Activated CD4-positive, alpha-beta T cell treated with anti-CD3 and anti-CD28 coated beads, Interleukin-2, amount 10 ng/mL, durations not matched to agents 7 days and 5 days (primary cell): ENCODE measurements around the gene UBASH3B. TPM values are rescaled to one million over a fixed set of nuclear protein-coding genes. Genes with fewer than 3 reads are reported as not detected.
A peak's percentile ranks its signal among the peaks of the same experiment; 100 is the strongest.
"Not testable (repeated sequence)": the region's sequence is repeated elsewhere in the genome, so short reads cannot be mapped to it uniquely, and the experiment has no call there.

Source experiments
- CTCF ChIA-PET: fragments of 350-600 bp; sonication (Branson Sonifier 250); formaldehyde crosslinking; loops from one replicate; lab custom pipeline; 2021; ENCODE audit warnings: antibody characterized with exemption; lab: Charles Lee
- POLR2A ChIA-PET: fragments of 350-600 bp; sonication (Branson Sonifier 250); formaldehyde crosslinking; loops from one replicate; lab custom pipeline; 2021; ENCODE audit warnings: antibody characterized with exemption; lab: Charles Lee
- DNase-seq: peaks from one replicate; pipeline ENCODE4 v3.0.0-alpha.2; 2020
- H3K27ac Mint-ChIP-seq: one replicate; pipeline ENCODE4 v1.8.0; 2021; ENCODE audit warnings: mild to moderate bottlenecking, moderate library complexity, mixed read lengths
- H3K27me3 Mint-ChIP-seq: one replicate; pipeline ENCODE4 v1.8.0; 2021; ENCODE audit warnings: mixed read lengths
- H3K36me3 Mint-ChIP-seq: one replicate; pipeline ENCODE4 v1.8.0; 2021; ENCODE audit warnings: low read depth, mixed read lengths
- H3K4me1 Mint-ChIP-seq: one replicate; pipeline ENCODE4 v1.8.0; 2021; ENCODE audit warnings: mixed read lengths
- H3K4me3 Mint-ChIP-seq: one replicate; pipeline ENCODE4 v1.8.0; 2021; ENCODE audit warnings: mild to moderate bottlenecking, moderate library complexity, mixed read lengths
- H3K9me3 Mint-ChIP-seq: one replicate; pipeline ENCODE4 v1.8.0; 2021; ENCODE audit warnings: mixed read lengths
- total RNA-seq, 2 experiments: library from RNA; stranded (reverse); gene quantifications; one replicate each; pipeline ENCODE4 v1.2.3, GENCODE V29; 2021

UBASH3B gene
- total RNA-seq, 2 experiments from 2014 or later, result 15.2 to 15.8 TPM

DNA sequence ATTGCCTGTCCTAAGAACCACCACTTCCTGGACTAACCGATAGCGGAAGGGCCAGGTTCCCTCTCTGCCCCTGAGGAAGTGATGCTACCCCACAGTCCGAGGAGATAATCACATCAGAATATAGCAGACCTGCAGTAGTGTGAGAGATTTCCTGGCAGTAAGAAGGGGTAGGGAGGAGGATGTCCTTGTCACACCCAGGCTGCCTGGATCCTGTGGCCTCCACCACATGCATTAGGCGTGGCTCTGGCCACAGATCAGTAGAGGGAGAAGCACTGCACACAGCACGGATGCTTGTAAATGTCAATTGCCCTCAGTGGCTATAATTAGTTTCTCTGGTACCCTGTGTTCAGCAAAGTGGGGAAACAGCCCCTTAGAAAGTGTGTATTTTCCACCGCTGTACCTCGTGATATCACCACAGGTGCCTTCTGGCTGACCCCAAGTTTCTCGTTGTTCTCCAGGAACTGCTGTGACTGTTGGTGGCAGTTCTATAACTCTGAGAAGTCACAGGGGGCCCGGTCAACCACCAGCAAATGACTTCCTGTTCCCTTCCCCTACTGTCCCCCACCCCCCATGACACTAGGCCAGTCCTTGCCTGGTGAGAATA, 61.8 kb downstream of the UBASH3B start:
- Mint-ChIP-seq H3K36me3 (no peaks in the 10 kb centered on the region), H3K4me3 (no peak overlapping the region), H3K4me1 (peaks cover 46% of the 10 kb centered on the region), H3K27ac (peak overlapping the region; percentile 79), H3K9me3 (no peaks in the 10 kb centered on the region), H3K27me3 (peaks cover 8% of the 10 kb centered on the region)
- ChIA-PET CTCF (interaction anchor here (0.5 to 1.3 kb wide), 3 partner anchors 21 to 88 kb away, joined by 3 to 5 read pairs (median 4); no protein-coding TSS in a partner anchor), POLR2A (no interaction called here)
- DNase-seq, result peak; percentile 21

DNA sequence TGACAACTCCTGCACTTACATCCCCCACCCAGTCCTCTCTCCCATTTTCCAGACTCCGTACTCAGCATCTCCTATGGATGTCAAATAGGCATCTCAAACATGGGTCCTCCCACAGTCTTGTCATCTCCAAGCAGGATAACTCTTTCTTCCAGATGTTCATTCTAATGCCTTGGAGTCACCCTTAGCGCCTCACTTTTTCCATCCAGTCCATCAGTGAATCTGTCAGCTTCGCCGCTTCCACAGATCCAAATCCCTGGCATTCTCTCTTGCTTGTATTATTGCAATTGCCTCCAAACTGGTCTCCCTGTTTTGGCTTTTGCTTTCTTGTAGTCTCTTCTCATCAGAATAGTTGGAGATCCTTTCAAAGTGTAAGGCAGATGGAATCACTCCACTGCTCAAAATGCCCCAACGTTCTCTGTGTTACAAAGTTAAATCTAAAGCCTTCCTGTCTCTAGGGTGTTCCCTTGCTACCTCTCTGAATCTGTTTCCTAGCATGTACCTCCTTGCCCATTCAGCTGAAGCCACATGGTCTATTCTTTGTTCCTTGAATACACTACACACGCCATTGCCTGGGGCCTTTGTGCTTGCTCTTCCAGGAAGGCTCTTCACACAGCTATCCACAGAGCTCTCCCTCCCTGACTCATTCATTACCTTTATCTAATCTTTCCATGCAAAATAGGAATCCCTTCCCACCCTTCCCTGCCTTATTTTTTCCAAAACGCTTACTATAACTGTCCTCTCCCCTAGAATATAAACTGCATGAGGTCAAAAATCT, 64.8 kb downstream of the UBASH3B start:
- Mint-ChIP-seq H3K9me3 (no peaks in the 10 kb centered on the region), H3K27me3 (peaks cover 8% of the 10 kb centered on the region), H3K4me1 (peaks cover 63% of the 10 kb centered on the region), H3K36me3 (peaks cover 3% of the 10 kb centered on the region), H3K4me3 (no peak overlapping the region), H3K27ac (no peak overlapping the region)
- ChIA-PET POLR2A (no interaction called here), CTCF (no interaction called here)
- no peak for DNase-seq

DNA sequence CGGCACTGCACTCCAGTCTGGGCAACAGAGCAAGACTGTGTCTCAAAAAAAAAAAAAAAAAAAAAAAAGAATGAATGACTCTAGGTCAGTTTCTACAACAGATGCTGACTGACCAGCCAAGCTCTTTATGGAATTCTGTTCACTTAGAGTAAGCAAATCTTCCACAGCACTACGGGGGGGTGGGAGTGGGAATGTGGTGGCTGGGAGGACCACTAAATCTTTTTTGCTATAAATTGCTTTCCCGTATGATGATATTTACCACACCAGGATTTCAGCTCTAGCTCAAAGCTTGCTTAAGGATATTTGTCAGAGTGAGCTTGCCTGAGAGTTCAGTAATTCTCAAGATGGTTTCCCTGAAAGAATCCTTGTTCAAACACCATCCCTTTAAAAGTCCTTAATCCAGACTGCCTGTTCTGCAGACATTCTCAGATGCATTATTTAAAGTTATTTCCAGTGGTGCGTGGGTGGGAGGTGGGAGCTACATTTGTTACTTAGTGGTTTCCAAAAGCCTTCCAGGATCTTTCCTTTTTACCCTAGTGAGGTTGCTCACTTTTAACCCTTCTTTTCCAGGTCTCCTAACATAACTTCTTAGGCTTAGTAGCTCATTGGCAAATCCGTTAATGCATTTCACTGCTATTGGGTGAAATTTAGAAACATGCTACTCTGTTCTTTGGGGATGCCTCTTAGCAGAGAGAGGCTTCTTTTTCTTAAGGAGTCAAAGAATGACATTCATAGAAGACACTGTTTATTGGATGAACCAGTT, 65.9 kb downstream of the UBASH3B start:
- POLR2A ChIA-PET, result no interaction called here
- DNase-seq, result no peak
- peaks cover 8% of the 10 kb centered on the region for H3K27me3 Mint-ChIP-seq
- H3K9me3 Mint-ChIP-seq, result no peaks in the 10 kb centered on the region
- CTCF ChIA-PET, result interaction anchor here (1.4 to 1.7 kb wide), 2 partner anchors 13 to 24 kb away, joined by 3 to 8 read pairs; no protein-coding TSS in a partner anchor
- peaks cover 3% of the 10 kb centered on the region for H3K36me3 Mint-ChIP-seq
- H3K27ac Mint-ChIP-seq, result no peak overlapping the region
- peaks cover 57% of the 10 kb centered on the region for H3K4me1 Mint-ChIP-seq
- no peak overlapping the region for H3K4me3 Mint-ChIP-seq

DNA sequence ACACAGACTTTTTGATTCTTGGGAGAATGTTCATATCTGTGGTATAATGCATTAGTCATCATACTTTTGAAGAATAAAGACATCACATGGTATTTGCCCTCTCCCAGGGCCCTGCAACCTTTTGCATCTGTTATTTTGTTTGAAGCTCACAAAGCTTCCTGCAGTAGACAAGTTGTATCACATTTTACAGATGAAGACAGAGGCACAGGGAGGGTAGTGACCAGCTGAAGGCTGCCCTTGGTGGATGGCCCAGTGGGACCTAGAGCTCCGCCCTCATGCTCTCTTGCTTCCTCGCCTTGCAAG, 66.4 kb downstream of the UBASH3B start:
- POLR2A ChIA-PET, result no interaction called here
- DNase-seq, result no peak
- H3K4me3 Mint-ChIP-seq, result no peak overlapping the region

GRCh38 chr11:122723106-122723505, 67.6 kb downstream of the UBASH3B start:
- H3K27ac Mint-ChIP-seq, result no peak overlapping the region
- ChIA-PET CTCF (interaction anchor here (1.1 kb wide), 1 partner anchor 27 kb away, joined by 3 read pairs; no protein-coding TSS in a partner anchor), POLR2A (no interaction called here)
- H3K4me3 Mint-ChIP-seq, result no peak overlapping the region
- H3K9me3 Mint-ChIP-seq, result no peaks in the 10 kb centered on the region
- DNase-seq, result no peak
- peaks cover 8% of the 10 kb centered on the region for H3K27me3 Mint-ChIP-seq
- peaks cover 58% of the 10 kb centered on the region for H3K4me1 Mint-ChIP-seq
- H3K36me3 Mint-ChIP-seq, result peaks cover 3% of the 10 kb centered on the region

More for the DNA sequence above, 66.4 kb downstream of the UBASH3B start:
- Mint-ChIP-seq H3K27me3 (peaks cover 8% of the 10 kb centered on the region), H3K9me3 (no peaks in the 10 kb centered on the region), H3K4me1 (peaks cover 57% of the 10 kb centered on the region), H3K36me3 (peaks cover 3% of the 10 kb centered on the region), H3K27ac (no peak overlapping the region)
- CTCF ChIA-PET, result interaction anchor here (0.6 to 1.7 kb wide), 5 partner anchors 12 to 65 kb away, joined by 3 to 8 read pairs (median 3); no protein-coding TSS in a partner anchor

DNA sequence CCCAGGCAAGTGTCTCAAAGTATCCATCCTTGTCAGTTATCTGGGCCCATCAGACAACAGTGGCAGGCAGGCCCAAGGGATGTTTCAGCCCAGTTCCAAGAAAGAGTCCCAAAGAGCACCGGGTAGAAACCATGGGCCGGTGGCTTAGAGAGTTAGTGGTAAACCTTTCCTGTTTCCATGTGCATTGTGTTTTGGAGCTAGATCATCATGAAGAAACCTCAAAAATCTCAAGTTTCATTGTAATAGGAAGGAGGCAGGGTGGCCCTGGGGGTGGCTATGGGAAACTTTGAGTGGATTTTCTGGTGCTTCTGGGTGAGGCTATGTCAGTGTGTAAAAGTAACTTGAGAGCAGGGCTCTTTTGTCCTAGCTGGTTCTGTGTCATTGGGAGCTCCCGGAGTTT, 68.1 kb downstream of the UBASH3B start:
- POLR2A ChIA-PET, result no interaction called here
- Mint-ChIP-seq H3K27ac (peak overlapping the region; percentile 51), H3K27me3 (peaks cover 8% of the 10 kb centered on the region), H3K4me1 (peaks cover 58% of the 10 kb centered on the region), H3K36me3 (peaks cover 3% of the 10 kb centered on the region), H3K4me3 (no peak overlapping the region), H3K9me3 (no peaks in the 10 kb centered on the region)
- DNase-seq, result no peak
- CTCF ChIA-PET, result interaction anchor here (0.7 to 1.0 kb wide), 2 partner anchors 9 to 335 kb away, joined by 3 read pairs; no protein-coding TSS in a partner anchor

DNA sequence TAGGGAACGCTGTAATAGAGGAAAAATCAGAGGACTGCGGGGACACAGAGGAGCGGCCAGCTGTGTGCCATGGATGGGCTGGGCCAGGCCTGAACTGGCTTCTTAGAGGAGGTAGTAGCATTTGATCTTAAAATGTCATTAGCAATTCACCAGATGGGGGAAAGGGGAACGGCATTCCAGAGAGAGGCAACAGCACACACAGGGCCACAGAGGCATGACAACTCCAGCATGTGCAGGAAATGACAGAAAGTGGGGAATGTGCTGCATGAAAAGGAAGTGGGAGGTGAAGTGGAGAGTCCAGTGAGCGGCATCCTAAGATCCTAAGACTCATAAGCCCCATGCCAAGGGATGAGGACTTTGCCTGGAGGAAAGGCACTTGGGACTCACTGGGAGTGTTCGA, 69.0 kb downstream of the UBASH3B start:
- ChIA-PET POLR2A (no interaction called here), CTCF (interaction anchor here (1.0 kb wide), 1 partner anchor 8 kb away, joined by 3 read pairs; no protein-coding TSS in a partner anchor)
- Mint-ChIP-seq H3K27ac (no peak overlapping the region), H3K4me3 (no peak overlapping the region), H3K36me3 (peaks cover 3% of the 10 kb centered on the region), H3K9me3 (no peaks in the 10 kb centered on the region), H3K27me3 (peaks cover 8% of the 10 kb centered on the region), H3K4me1 (peaks cover 60% of the 10 kb centered on the region)
- no peak for DNase-seq

DNA sequence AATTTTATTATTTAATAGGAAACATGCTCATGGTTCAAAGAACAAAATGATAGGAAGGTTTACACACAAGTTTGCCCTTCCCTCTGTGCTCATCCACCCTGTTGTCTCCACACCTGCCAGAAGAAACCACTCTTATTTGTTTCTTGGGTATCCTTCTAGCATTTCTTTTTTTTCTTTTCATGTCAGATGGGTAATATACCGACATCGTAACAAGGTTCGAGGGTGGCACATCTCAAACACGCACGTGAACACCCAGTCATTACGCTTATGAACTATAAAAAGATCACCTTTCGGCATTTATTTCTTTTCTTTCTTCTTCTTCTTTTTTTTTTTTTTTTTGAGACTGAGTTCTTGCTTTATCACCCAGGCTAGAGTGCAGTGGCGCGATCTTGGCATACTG, 70.5 kb downstream of the UBASH3B start:
- Mint-ChIP-seq H3K27me3 (no peaks in the 10 kb centered on the region), H3K27ac (no peak overlapping the region), H3K4me3 (no peak overlapping the region), H3K9me3 (no peaks in the 10 kb centered on the region), H3K36me3 (peaks cover 5% of the 10 kb centered on the region), H3K4me1 (peaks cover 55% of the 10 kb centered on the region)
- DNase-seq, result no peak
- ChIA-PET CTCF (interaction anchor here (1.1 to 1.3 kb wide), 2 partner anchors 13 to 19 kb away, joined by 3 to 4 read pairs; no protein-coding TSS in a partner anchor), POLR2A (interaction anchor here (0.6 kb wide), 1 partner anchor 10 kb away, joined by 4 read pairs; no protein-coding TSS in a partner anchor)

DNA sequence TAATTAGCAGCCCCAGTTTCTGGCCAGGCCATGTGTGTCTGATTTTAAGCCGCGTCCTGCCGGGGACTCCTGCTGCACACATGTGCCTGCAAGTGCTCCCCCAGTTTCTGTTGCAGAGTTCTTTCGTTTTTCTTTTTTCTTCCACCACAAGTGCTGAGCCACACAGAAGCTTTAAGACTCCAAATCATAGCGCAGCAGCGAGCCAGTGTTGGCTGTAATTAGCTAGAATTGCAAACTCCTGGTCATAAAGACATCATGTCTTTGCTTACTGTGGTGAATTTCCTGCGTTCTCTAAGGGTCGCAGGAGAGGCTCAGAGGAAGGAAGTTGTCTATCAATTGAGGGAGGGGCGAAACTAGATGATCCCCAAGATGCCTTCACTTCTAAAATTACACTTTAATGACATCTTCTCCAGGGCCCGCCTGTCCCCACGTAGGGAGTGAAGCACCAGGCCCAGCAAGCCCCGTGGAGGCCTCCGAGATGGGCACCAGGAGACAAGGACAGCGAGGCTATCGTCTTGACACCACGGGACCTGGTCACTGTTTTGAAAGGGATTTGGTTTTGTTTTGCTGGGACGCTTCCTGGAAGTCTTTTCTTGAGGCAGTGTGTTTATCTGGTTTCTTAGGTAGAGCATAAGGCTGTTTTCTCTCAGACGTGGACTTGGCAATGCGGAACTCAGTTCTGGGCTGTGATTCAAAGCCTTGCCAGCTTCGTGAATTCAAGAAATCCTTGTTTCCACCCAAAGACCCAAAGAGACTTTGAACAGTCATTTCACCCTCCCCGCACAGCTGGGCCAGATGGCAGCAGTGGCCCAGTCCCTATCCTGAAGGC, 71.8 kb downstream of the UBASH3B start:
- Mint-ChIP-seq H3K36me3 (peaks cover 5% of the 10 kb centered on the region), H3K27ac (peak overlapping the region; percentile 92), H3K27me3 (no peaks in the 10 kb centered on the region), H3K9me3 (no peaks in the 10 kb centered on the region), H3K4me3 (peak overlapping the region; percentile 58), H3K4me1 (peaks cover 53% of the 10 kb centered on the region)
- DNase-seq, result peak; percentile 53
- ChIA-PET CTCF (interaction anchor here (0.9 to 1.6 kb wide), 8 partner anchors 9 to 58 kb away, joined by 3 to 5 read pairs (median 4); no protein-coding TSS in a partner anchor), POLR2A (no interaction called here)

DNA sequence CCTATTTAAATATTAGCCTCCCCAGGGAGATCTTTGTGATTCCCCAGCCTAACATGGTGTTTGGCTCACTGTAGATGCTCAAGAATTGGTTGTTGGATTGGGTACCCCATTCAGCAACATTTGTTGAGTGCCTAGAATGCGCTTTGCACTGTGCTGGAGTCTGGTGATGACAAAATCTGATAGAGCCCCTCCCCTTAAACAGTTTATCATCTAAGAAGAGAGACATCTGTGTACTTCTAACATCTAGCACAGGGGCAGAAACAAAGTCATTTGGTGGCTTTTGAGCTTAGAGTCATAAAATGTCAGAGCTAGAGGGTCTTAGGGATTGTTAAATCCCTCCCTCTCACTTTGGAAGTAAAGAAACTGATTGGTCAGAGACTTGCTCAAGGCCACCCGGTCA, 73.0 kb downstream of the UBASH3B start:
- ChIA-PET POLR2A (no interaction called here), CTCF (interaction anchor here (0.6 to 2.6 kb wide), 6 partner anchors 8 to 1065 kb away, joined by 3 to 7 read pairs (median 4); no protein-coding TSS in a partner anchor)
- no peak for DNase-seq
- Mint-ChIP-seq H3K27me3 (no peaks in the 10 kb centered on the region), H3K9me3 (no peaks in the 10 kb centered on the region), H3K27ac (no peak overlapping the region), H3K36me3 (peaks cover 8% of the 10 kb centered on the region), H3K4me1 (peaks cover 53% of the 10 kb centered on the region), H3K4me3 (no peak overlapping the region)

- Mint-ChIP-seq H3K4me3 (no peak overlapping the region), H3K27ac (no peak overlapping the region), H3K4me1 (peaks cover 48% of the 10 kb centered on the region), H3K9me3 (no peaks in the 10 kb centered on the region), H3K27me3 (no peaks in the 10 kb centered on the region), H3K36me3 (peaks cover 8% of the 10 kb centered on the region)
- DNase-seq, result no peak
- ChIA-PET POLR2A (no interaction called here), CTCF (interaction anchor here (0.9 to 2.6 kb wide), 5 partner anchors 10 to 101 kb away, joined by 3 to 7 read pairs (median 4); no protein-coding TSS in a partner anchor)
Measured at GRCh38 chr11:122729139-122729538, 73.6 kb downstream of the UBASH3B start.

- H3K36me3 Mint-ChIP-seq, H3K27ac Mint-ChIP-seq, POLR2A ChIA-PET, H3K27me3 Mint-ChIP-seq, H3K4me3 Mint-ChIP-seq, H3K9me3 Mint-ChIP-seq, DNase-seq: not testable (repeated sequence)
- peaks cover 42% of the 10 kb centered on the region for H3K4me1 Mint-ChIP-seq
- CTCF ChIA-PET, result interaction anchor here (2.6 kb wide), 1 partner anchor 15 kb away, joined by 7 read pairs; no protein-coding TSS in a partner anchor
Measured at GRCh38 chr11:122730694-122731093, 75.2 kb downstream of the UBASH3B start.
